ENCODE measurements around the gene PTCH2.
"Not testable (repeated sequence)": the region's sequence is repeated elsewhere in the genome, so short reads cannot be mapped to it uniquely, and the experiment has no call there.

Gene PTCH2

GRCh38 chr1:44803062-44803311 is 40.1 kb downstream of the PTCH2 start:
- peak overlapping the region; percentile 4 for H3K4me3 ChIP-seq (ENCODE audit: control insufficient read depth, low read depth, low read length)
- no peak for TF ChIP-seq CTCF (conservative IDR thresholded peaks at IDR 0.05; ENCODE audit: control insufficient read depth, insufficient read depth, low read depth, low read length)
- DNase-seq (ENCODE audit: low read depth): no peak

- no peak for TF ChIP-seq CTCF (conservative IDR thresholded peaks at IDR 0.05; ENCODE audit: control insufficient read depth, insufficient read depth, low read depth, low read length)
- no peak for DNase-seq (ENCODE audit: low read depth)
- H3K4me3 ChIP-seq (ENCODE audit: control insufficient read depth, low read depth, low read length): peak overlapping the region; percentile 84
These were observed 40.6 kb downstream of the PTCH2 start for GRCh38 chr1:44802306-44803061.

GRCh38 chr1:44801491-44802305 is 41.4 kb downstream of the PTCH2 start:
- no peak for DNase-seq (ENCODE audit: low read depth)
- TF ChIP-seq CTCF (conservative IDR thresholded peaks at IDR 0.05; ENCODE audit: control insufficient read depth, insufficient read depth, low read depth, low read length): no peak
- H3K4me3 ChIP-seq (ENCODE audit: control insufficient read depth, low read depth, low read length): peak overlapping the region; percentile 84

GRCh38 chr1:44799770-44800584 is 43.1 kb downstream of the PTCH2 start, which contains the start of gene PLK3:
PLK3 (plus strand) TSS chr1:44800377; CDS start chr1:44800464, 87 bp downstream.
- TF ChIP-seq CTCF (conservative IDR thresholded peaks at IDR 0.05; ENCODE audit: control insufficient read depth, insufficient read depth, low read depth, low read length): peak; percentile 78
- H3K4me3 ChIP-seq (ENCODE audit: control insufficient read depth, low read depth, low read length): peak within 1 kb of the TSS; percentile 84
- peak; percentile 97 for DNase-seq (ENCODE audit: low read depth)

GRCh38 chr1:44798481-44799365 is 44.3 kb downstream of the PTCH2 start:
- no peak for DNase-seq (ENCODE audit: low read depth)
- no peak overlapping the region for H3K4me3 ChIP-seq (ENCODE audit: control insufficient read depth, low read depth, low read length)
- TF ChIP-seq CTCF (conservative IDR thresholded peaks at IDR 0.05; ENCODE audit: control insufficient read depth, insufficient read depth, low read depth, low read length): no peak

GRCh38 chr1:44797886-44798285 is 45.2 kb downstream of the PTCH2 start:
- not testable (repeated sequence) for H3K4me3 ChIP-seq (ENCODE audit: control insufficient read depth, low read depth, low read length); DNase-seq (ENCODE audit: low read depth)

Measured in fibroblast of mammary gland (primary cell).